HepG2 (cell line): Measurements from ENCODE around the gene USP7. TPM values are rescaled to one million over a fixed set of nuclear protein-coding genes. Genes with fewer than 3 reads are reported as not detected.

Source experiments
- ASH2L ChIP-seq: fragments of 300-600, 200-600 bp; sonication (generic); IDR thresholded peaks from 2 replicates; pipeline ENCODE4 v1.7.0; 2017; ENCODE audit warnings: low read depth, mild to moderate bottlenecking, moderate library complexity, mixed read lengths, low read length; ENCODE audit not compliant: insufficient read length
- BCL6 ChIP-seq: IDR thresholded peaks from 2 replicates; pipeline ENCODE4 v1.6.1; 2016; ENCODE audit warnings: missing genetic modification reagents, missing compliant biosample characterization
- HDAC2 ChIP-seq: sonication (generic); formaldehyde crosslinking; IDR thresholded peaks from 2 replicates; pipeline ENCODE4 v1.4.0; 2020; ENCODE audit warnings: missing genetic modification reagents
- HOXA3 ChIP-seq: sonication (generic); formaldehyde crosslinking; IDR thresholded peaks from 2 replicates; pipeline ENCODE4 v1.5.0; 2020; ENCODE audit warnings: missing genetic modification reagents
- KDM2A ChIP-seq: sonication (generic); formaldehyde crosslinking; IDR thresholded peaks from 2 replicates; pipeline ENCODE4 v1.4.0; 2020; ENCODE audit warnings: low read depth, missing genetic modification reagents, borderline replicate concordance
- KDM5B ChIP-seq: sonication (generic); formaldehyde crosslinking; IDR thresholded peaks from 2 replicates; pipeline ENCODE4 v1.4.0; 2020; ENCODE audit warnings: missing genetic modification reagents, mild to moderate bottlenecking, borderline replicate concordance
- SMAD1 ChIP-seq: sonication (generic); formaldehyde crosslinking; IDR thresholded peaks from 2 replicates; pipeline ENCODE4 v1.4.0; 2020; ENCODE audit warnings: missing genetic modification reagents, low read depth, mild to moderate bottlenecking, borderline replicate concordance
- SOX13 ChIP-seq, 3 experiments: fragments of 450-650 bp in 1 of 3; sonication (generic) in 1 of 3; formaldehyde crosslinking in 1 of 3; IDR thresholded peaks in 2 of 3; conservative IDR thresholded peaks in 1 of 3; 2 replicates each; pipeline versions ENCODE4 v1.5.0 to v1.6.1; 2016 to 2020; ENCODE audit warnings: antibody characterized with exemption in 1 of 3, mild to moderate bottlenecking in 1 of 3, missing compliant biosample characterization in 1 of 3, missing genetic modification reagents in 1 of 3, moderate library complexity in 1 of 3
- TEAD3 ChIP-seq: optimal IDR thresholded peaks from 2 replicates; pipeline ENCODE3; 2016; ENCODE audit warnings: borderline replicate concordance
- ZBTB7A ChIP-seq: sonication (generic); formaldehyde crosslinking; IDR thresholded peaks from 2 replicates; pipeline ENCODE4 v1.8.0; 2022; ENCODE audit warnings: mild to moderate bottlenecking, missing genetic modification reagents
- ZFP90 ChIP-seq: sonication (generic); formaldehyde crosslinking; IDR thresholded peaks from 2 replicates; pipeline ENCODE4 v1.8.0; 2022; ENCODE audit warnings: missing genetic modification reagents, mild to moderate bottlenecking, inconsistent platforms, borderline replicate concordance
- ZNF605 ChIP-seq: sonication (generic); formaldehyde crosslinking; IDR thresholded peaks from 2 replicates; pipeline ENCODE4 v1.8.0; 2022; ENCODE audit warnings: mild to moderate bottlenecking, missing genetic modification reagents
- ZNF83 ChIP-seq: sonication (generic); formaldehyde crosslinking; IDR thresholded peaks from 2 replicates; pipeline ENCODE4 v1.4.0; 2020; ENCODE audit warnings: missing genetic modification reagents, mild to moderate bottlenecking, borderline replicate concordance
- polyA plus RNA-seq, 8 experiments: library from polyadenylated mRNA; depleted of rRNA in 3 of 8; stranded (reverse) in 7 of 8; unstranded in 1 of 8; fragments of >200 nt; fragmentation: Illumina TruSeq in 4 of 8; extraction: Trizol in 4 of 8; gene quantifications; 2 replicates each; pipeline versions ENCODE4 v1.2.1 to v1.2.3, GENCODE V29; 2011 to 2016; ENCODE audit warnings: low read depth in 4 of 8, missing spikeins in 1 of 8, mixed read lengths in 1 of 8; ENCODE audit not compliant: insufficient read depth in 1 of 8
- total RNA-seq, 5 experiments: library from RNA; depleted of rRNA; stranded (reverse); fragments of >200 nt; fragmentation: Illumina TruSeq; extraction: Trizol; gene quantifications; 2 replicates each; pipeline ENCODE4 v1.2.3, GENCODE V29; 2016; ENCODE audit warnings: low read depth in 1 of 5
- TF ChIP-seq, protein P1 (sequence below): sonication (generic); formaldehyde crosslinking; IDR thresholded peaks from 2 replicates; pipeline ENCODE4 v1.8.0; 2022; ENCODE audit warnings: low read depth, missing genetic modification reagents
- TF ChIP-seq, protein P2 (sequence below): IDR thresholded peaks from 2 replicates; pipeline ENCODE4 v1.4.0; 2020; ENCODE audit warnings: mild to moderate bottlenecking, missing genetic modification reagents
- TF ChIP-seq, protein P3 (sequence below): IDR thresholded peaks from 2 replicates; pipeline ENCODE4 v1.6.1; 2016; ENCODE audit warnings: missing compliant biosample characterization, missing genetic modification reagents, borderline replicate concordance

Gene USP7
- total and polyA plus RNA-seq, 2 of the 13 experiments (the other 11 are each of a cell fraction or from before 2014, with no cell fraction given), result 52.5 to 173 TPM

DNA sequence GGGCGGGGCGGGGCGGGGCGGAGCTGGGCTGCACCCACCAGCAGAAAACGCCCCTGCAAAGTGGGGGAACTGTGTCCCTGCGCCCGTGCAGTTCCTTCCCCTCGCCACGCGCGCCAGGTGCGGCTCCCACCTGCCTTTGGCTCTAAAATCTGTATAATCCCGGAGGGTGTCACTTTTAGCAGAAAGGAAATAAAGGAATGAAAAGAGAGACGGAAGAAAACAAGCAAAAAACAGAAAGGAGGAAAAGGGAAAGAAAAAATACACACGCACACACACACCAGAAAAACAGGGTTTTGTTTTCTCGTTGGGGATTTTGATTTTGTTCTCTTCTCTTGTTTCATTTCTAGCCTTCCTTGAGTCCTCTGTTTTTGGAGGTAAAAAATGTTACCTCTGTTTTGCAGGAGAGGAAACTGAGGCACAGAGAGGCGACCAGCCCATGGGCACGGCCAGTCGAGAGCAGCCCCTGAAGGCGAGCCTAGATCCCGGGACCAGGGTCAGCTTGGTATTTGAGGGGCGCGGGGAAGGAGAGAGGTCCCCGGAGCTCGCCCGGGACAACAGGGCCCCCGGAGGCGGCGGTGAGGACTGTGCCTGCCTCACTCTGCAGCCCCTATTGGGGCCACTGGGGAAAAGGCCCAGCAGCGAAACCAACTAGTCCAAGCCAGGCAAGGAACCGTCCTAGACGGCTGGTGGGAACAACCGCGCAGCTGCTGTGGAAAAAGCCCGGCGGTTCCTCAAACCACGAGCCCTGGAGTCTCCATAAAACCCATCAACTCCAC lies 94.3 kb downstream of the USP7 start (continued):
- TF ChIP-seq SOX13 (IDR thresholded peaks at IDR 0.05) (0 out of 2 replicates have a peak, but pooled peaks have one; percentile 27), SOX13 (CRISPR knock-in tag; conservative IDR thresholded peaks at IDR 0.05 in 1 of 2, IDR thresholded peaks at IDR 0.05 in 1 of 2) (peak; percentile 50 to 60; a peak in 2 of 4 replicates), KDM2A (peak; percentile 60; the same call in 1 of the 2 replicates), ASH2L (peak; percentile 4), HDAC2 (CRISPR knock-in tag) (no peak; the same call in 1 of the 2 replicates), SMAD1 (CRISPR knock-in tag) (0 out of 2 replicates have a peak, but pooled peaks have one; percentile 37), TEAD3 (CRISPR knock-in tag) (peak; percentile 19), ZFP90 (CRISPR knock-in tag) (no peak), ZNF605 (CRISPR knock-in tag) (peak; percentile 70), HOXA3 (CRISPR knock-in tag) (peak; percentile 64; the same call in 1 of the 2 replicates), ZNF83 (no peak), KDM5B (CRISPR knock-in tag) (peak; percentile 51; the same call in 1 of the 2 replicates), BCL6 (CRISPR knock-in tag) (0 out of 2 replicates have a peak, but pooled peaks have one; percentile 8), ZBTB7A (CRISPR knock-in tag) (peak; percentile 21)
- TF ChIP-seq, protein P1, sequence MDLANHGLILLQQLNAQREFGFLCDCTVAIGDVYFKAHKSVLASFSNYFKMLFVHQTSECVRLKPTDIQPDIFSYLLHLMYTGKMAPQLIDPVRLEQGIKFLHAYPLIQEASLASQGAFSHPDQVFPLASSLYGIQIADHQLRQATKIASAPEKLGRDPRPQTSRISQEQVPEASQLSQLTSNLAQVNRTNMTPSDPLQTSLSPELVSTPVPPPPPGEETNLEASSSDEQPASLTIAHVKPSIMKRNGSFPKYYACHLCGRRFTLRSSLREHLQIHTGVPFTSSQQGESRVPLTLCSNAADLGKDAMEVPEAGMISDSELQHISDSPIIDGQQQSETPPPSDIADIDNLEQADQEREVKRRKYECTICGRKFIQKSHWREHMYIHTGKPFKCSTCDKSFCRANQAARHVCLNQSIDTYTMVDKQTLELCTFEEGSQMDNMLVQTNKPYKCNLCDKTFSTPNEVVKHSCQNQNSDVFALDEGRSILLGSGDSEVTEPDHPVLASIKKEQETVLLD (CRISPR knock-in tag), result peak; percentile 34; the same call in 1 of the 2 replicates
- TF ChIP-seq, protein P2, sequence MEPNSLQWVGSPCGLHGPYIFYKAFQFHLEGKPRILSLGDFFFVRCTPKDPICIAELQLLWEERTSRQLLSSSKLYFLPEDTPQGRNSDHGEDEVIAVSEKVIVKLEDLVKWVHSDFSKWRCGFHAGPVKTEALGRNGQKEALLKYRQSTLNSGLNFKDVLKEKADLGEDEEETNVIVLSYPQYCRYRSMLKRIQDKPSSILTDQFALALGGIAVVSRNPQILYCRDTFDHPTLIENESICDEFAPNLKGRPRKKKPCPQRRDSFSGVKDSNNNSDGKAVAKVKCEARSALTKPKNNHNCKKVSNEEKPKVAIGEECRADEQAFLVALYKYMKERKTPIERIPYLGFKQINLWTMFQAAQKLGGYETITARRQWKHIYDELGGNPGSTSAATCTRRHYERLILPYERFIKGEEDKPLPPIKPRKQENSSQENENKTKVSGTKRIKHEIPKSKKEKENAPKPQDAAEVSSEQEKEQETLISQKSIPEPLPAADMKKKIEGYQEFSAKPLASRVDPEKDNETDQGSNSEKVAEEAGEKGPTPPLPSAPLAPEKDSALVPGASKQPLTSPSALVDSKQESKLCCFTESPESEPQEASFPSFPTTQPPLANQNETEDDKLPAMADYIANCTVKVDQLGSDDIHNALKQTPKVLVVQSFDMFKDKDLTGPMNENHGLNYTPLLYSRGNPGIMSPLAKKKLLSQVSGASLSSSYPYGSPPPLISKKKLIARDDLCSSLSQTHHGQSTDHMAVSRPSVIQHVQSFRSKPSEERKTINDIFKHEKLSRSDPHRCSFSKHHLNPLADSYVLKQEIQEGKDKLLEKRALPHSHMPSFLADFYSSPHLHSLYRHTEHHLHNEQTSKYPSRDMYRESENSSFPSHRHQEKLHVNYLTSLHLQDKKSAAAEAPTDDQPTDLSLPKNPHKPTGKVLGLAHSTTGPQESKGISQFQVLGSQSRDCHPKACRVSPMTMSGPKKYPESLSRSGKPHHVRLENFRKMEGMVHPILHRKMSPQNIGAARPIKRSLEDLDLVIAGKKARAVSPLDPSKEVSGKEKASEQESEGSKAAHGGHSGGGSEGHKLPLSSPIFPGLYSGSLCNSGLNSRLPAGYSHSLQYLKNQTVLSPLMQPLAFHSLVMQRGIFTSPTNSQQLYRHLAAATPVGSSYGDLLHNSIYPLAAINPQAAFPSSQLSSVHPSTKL (CRISPR knock-in tag), result peak; percentile 41; the same call in 1 of the 2 replicates
- TF ChIP-seq, protein P3, sequence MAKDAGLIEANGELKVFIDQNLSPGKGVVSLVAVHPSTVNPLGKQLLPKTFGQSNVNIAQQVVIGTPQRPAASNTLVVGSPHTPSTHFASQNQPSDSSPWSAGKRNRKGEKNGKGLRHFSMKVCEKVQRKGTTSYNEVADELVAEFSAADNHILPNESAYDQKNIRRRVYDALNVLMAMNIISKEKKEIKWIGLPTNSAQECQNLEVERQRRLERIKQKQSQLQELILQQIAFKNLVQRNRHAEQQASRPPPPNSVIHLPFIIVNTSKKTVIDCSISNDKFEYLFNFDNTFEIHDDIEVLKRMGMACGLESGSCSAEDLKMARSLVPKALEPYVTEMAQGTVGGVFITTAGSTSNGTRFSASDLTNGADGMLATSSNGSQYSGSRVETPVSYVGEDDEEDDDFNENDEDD (CRISPR knock-in tag), result peak; percentile 92
